MM.1S (cell line): ENCODE measurements around the gene DIP2C.

ENCODE experiments used
- EZH2phosphoT487 ChIP-seq: fragments of 300-600 bp; sonication (generic); IDR thresholded peaks from 2 replicates; pipeline ENCODE4 v1.6.1; 2018; ENCODE audit warnings: antibody characterized with exemption, low read length
- TF ChIP-seq, protein P1 (sequence below): fragments of 300-600 bp; sonication (generic); IDR thresholded peaks from 2 replicates; pipeline ENCODE4 v1.5.1; 2016; ENCODE audit warnings: antibody characterized with exemption, low read length, mixed read lengths

DNA sequence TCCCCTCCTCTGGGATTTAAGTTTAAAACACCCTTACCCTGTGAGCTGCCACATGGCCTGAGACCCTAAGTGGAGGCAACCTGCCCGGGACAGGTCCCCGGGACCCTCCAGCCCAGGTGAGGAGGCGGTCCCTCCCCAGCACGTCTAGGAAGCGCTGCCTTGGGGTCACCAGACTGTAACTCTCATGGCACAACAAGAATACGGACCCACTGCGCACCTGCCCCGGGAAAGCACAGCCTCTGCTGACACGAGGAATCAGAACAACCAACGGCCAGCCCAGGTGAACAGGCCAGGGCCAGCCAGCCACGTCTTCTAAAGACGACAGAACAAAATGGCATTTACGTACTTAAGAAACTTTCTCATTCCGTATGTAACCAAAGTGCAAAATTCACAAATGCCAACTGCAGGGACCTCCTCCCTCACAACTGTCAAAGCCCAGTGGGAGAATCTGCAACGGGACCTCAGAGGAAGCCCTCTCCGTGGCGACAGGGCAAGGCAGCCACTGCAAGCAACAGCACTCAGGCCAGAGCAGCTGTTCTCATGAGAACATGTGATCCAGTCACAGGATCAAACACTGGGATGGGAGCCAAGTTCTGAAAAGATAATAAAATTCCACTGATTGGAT, 208.4 kb downstream of the DIP2C start:
- TF ChIP-seq, protein P1, sequence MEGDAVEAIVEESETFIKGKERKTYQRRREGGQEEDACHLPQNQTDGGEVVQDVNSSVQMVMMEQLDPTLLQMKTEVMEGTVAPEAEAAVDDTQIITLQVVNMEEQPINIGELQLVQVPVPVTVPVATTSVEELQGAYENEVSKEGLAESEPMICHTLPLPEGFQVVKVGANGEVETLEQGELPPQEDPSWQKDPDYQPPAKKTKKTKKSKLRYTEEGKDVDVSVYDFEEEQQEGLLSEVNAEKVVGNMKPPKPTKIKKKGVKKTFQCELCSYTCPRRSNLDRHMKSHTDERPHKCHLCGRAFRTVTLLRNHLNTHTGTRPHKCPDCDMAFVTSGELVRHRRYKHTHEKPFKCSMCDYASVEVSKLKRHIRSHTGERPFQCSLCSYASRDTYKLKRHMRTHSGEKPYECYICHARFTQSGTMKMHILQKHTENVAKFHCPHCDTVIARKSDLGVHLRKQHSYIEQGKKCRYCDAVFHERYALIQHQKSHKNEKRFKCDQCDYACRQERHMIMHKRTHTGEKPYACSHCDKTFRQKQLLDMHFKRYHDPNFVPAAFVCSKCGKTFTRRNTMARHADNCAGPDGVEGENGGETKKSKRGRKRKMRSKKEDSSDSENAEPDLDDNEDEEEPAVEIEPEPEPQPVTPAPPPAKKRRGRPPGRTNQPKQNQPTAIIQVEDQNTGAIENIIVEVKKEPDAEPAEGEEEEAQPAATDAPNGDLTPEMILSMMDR = no peak
- no peak for TF ChIP-seq EZH2phosphoT487
